Epidermal melanocyte (primary cell): Measurements from ENCODE around the gene NUP37.
"Not testable (repeated sequence)": the region's sequence is repeated elsewhere in the genome, so short reads cannot be mapped to it uniquely, and the experiment has no call there.

Source experiments
- DNase-seq: peaks from one replicate; pipeline ENCODE4 v3.0.0; 2011; ENCODE audit warnings: low spot score; ENCODE audit not compliant: insufficient read length

NUP37 gene

DNA sequence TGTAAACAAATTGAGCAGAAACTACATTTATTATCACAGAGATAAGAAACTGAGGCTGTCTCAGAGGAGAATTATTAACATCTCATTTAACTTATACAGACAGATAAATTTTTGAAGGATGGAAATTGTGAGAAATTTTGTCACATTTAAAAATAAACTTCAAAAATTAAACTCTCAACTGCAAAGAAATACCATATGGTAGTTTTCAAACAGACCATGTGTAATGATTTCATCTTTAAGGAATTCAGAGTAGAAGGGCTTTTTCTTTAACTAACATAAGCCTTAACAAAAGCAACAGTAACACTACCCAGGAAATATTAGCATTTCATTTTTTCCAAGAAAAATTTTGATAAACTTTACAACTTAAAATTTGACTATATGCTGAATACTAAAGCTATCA lies 26.6 kb downstream of the NUP37 start:
- no peak for DNase-seq

DNA sequence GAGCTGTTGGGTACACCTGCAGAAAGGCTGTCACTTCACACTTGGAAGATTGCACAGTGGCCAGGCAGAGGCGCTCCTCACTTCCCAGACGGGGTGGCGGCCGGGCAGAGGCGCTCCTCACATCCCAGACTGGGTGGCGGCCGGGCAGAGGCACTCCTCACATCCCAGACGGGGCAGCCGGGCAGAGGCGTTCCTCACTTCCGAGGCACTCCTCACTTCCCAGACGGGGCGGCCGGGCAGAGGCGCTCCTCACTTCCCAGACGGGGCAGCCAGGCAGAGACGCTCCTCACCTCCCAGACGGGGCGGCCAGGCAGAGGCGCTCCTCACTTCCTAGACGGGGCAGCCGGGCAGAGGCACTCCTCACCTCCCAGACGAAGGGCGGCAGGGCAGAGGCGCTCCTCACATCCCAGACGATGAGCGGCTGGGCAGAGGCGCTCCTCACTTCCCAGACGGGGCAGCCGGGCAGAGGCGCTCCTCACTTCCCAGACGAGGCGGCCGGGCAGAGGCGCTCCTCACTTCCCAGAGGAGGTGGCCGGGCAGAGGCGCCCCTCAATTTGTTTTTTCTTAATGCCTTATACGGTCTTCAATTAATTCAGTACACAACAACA lies 30.6 kb downstream of the NUP37 start:
- not testable (repeated sequence) for DNase-seq

DNA sequence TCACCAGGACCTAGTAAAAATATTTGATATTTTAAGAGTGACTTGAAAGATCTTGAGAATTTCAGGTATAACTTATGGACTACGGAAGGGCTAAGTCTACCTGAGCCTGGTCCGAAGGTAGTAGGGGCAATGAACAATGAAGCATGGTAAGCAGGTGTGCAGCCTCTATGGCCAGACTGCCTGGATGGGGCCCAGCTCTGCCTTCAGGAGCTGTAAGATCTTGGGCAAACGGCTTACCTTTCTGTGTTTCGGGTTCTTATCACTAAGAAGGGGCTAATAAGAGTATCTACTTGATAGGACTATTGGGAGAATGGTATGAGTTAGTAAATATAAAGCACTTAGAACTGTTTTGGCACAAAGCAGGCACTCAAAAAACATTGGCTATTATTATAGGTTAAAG lies 39.1 kb downstream of the NUP37 start:
- DNase-seq, result no peak

DNA sequence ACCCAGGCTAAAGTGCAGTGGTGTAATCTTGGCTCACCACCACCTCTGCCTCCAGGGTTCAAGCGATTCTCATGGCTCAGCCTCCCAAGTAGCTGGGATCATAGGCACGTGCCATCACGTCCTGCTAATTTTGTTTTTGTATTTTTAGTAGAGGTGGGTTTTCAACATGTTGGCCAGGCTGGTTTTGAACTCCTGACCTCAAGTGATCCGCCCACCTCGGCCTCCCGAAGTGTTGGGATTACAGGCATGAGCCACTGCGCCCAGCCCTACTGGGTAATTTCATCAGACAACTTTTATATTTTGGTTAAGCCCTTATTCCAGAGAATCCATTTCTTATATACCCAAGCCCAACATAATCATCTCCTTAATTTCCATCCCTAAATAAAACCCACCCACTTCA lies 47.8 kb downstream of the NUP37 start:
- not testable (repeated sequence) for DNase-seq

DNA sequence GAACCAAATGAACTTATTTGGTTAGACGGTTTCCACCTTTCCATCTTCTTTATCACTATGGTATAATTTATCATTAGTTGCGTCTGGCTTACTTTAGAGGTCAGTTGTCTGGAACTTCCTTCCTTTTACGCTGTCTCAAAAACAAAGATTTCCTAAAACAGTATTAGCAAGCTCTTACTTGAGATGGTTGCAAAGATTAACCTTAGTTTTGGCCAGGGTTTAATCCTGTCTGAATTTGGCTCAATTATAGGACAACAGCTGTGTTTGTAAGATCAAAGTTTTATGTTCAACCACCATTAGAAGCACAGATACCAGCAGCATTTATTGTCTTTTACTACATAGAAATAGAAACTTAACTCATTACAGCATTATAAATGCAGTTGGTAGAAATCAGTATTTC lies 50.2 kb downstream of the NUP37 start:
- DNase-seq, result no peak

DNA sequence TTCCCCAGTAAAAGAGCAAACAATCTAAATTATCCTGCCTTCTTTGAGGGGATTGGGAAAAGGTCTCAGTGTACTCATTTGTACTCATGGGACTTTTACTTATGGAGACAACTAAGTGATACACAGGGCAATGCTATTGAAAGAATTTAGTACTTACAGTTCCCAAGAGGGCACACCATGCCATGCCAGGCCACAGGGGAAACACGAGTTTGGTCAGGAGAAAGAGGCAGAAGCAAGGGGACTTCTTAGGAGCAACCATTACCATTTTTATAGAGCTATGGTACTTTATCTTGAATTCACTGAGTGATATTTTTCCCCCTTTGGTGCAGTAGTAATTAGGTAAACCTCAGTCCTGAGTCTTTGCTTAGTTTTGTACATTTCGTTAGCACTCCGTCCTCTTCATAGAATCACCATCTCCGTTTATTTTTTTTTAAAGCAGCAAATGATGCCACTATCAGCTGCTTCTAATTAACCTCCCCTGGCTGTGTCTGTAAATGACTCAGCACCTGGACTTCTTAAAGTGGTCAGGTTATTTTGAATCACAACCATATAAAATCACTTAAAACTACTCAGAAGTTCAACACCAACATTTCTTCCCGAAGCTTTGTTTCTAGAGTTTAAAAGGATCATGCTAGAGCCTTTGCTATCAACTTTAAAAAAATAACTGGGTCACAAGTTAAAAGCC lies 52.2 kb downstream of the NUP37 start:
- no peak for DNase-seq

DNA sequence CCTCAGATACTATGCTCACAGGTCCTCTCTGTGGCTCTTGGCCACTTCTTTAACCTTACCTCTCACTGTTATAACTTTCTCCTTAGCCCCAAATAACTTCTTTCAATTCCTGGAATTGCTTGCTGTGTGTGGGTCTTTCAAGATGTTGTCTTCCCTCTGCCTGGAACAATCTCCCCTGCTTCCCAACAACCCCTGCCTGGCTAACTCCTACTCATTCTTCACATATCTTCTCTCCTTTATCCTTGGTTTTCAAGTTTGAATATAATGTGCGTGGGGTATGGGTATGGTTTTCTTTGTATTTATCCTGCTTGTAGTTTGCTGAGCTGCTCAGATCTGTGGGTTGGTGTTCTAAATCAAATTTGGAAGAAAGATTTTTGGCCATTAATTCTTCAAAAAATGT lies 55.4 kb downstream of the NUP37 start:
- no peak for DNase-seq

DNA sequence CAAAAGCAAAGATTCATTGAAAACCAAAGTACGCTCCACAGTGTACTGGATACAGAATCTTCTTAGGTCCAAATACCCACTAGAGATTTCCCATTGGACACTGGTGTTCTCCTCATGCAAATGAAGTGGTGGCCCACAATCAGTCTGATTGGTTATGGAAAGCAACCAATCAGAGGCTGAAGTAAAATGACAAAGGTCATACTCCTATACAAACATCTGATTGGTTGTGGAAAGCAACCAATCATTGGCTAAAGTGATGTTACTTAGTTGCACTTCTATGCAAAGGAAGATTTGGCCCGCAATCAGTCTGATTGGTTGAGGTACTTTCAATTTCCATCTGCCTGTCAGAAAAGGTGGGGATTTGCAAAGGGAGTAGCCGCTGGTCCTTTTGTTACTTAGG lies 56.8 kb downstream of the NUP37 start:
- DNase-seq, result no peak

DNA sequence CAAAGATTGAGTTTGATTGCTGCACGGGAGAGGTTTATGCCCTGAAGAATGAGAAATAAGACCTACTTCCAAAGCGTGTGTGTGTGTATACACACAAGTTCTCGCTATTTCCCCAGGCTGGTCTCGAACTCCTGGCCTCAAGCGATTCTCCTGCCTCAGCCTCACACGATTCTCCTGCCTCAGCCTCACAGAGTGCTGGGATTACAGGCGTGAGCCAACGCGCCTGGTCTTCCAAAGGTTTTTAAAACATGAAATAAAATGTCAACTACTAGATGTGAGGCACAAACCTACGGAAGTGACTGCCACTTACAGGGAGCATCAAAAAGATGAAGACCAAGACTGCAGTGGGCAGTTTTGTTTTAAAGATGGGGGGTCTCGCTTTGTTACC lies 57.5 kb downstream of the NUP37 start:
- no peak for DNase-seq

DNA sequence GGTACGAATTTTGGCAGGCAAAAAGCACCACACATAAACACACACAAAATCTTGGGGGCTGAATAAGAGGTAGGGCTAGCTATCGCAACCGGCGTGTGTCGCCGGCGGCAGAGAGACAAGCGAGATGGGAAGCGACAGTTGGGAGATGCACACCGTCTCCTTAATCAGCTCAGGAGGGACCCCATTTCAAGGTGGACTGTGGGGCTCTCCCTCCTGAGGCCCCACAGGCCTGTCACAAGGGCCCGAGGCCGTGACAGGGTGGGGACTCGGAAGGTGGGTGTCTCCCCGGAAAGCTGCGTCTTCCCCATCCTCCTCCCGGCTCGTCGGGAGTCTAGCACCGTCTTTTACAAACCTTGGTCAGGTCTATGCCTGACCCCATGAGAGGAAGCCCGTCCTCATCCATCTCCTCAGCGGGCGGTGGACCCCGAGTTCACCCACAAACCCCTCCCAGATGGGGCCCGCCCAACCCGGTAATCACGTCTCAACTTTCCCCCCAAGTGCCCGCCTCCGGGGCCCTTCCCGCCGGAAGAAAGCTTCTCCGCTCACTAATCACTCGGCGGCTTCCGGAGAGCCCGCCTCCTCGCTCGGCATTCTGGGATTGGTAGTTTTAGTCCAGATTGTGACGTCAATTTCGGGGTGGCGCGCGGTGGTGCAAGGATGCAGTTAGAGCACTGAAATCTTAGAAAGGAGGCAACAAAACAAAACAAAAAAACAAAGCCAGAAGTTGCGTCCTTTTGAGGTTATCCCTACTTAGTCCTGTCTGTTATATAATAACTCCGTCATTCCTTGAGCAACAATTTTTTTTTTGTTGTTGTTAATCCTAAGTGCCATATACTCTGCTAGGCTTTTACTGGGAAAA lies 58.1 kb downstream of the NUP37 start, which contains the start of gene WASHC3:
WASHC3 (minus strand) TSS at position 432 of the 859 bp plus-strand sequence; CDS start at position 403, 29 bp downstream.
- DNase-seq, result peak; percentile 77

DNA sequence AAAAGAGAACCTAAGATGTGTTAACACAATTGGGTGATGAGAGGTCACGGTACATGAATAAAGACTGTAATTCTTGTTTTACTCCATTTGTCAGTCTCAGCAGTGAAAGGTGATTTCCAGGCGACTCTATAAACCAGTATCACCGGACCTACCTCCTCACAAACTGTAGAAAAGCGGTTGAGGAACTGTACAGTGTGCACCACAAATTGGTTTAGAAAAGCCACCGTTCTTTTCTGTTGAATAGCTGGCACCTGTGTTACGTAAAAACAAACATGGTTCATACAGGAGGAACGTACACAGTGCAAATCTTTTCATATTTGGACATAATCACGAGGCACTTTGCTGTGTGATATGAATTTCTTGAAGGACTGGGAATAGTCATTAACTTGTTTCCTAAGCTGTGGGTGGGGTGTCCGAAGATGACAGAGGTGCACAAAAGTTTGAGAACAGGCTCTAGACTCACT lies 58.8 kb downstream of the NUP37 start:
- no peak for DNase-seq

DNA sequence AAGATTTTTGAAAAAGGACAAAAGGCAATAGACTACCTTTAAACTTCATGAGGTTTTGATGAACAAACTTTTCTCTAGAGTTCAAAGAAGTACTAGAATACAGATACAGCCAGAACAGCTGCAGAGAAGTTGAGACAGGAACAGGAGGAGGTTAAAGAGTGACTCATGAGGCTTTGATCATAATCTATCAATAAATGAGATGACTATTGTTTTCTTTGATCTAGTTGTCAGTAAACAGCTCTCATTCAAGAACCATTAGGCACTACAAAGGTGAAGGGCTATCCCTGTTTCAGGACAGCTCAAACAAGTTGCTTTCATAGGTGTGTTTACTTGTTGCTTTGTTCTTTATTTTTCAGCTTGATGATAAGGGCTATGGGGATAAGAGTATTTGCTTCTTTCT lies 60.6 kb downstream of the NUP37 start:
- DNase-seq, result no peak

DNA sequence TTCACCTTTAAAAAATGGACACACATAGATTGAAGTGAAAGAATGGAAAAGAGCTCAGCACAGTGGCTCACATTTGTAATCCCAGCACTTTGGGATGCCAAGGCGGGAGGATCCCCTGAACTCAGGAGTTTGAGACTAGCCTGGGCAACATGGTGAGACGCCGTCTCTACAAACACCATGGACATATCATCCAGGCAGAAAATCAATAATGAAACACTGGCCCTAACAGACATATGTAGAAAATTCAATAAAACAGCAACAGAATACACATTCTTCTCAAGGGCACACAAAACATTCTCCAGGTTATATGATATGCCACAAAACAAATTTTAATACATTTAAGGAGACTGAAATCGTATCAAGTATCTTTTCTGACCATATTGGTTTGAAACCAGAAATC lies 65.6 kb downstream of the NUP37 start:
- DNase-seq, result no peak

DNA sequence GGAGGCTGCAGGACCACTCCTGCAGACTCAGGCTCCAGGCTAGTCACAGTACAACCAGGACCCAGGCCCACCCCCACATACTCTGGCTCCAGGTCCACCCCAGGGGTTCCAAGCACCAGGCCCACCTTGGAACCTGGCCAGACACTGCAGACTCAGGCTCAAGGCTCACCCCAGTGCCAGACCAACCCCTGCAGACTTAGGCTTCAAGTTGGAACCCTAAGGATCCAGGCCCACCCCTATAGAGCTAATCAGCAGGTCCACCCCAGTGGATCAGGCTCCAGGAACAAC lies 66.9 kb downstream of the NUP37 start:
- no peak for DNase-seq

DNA sequence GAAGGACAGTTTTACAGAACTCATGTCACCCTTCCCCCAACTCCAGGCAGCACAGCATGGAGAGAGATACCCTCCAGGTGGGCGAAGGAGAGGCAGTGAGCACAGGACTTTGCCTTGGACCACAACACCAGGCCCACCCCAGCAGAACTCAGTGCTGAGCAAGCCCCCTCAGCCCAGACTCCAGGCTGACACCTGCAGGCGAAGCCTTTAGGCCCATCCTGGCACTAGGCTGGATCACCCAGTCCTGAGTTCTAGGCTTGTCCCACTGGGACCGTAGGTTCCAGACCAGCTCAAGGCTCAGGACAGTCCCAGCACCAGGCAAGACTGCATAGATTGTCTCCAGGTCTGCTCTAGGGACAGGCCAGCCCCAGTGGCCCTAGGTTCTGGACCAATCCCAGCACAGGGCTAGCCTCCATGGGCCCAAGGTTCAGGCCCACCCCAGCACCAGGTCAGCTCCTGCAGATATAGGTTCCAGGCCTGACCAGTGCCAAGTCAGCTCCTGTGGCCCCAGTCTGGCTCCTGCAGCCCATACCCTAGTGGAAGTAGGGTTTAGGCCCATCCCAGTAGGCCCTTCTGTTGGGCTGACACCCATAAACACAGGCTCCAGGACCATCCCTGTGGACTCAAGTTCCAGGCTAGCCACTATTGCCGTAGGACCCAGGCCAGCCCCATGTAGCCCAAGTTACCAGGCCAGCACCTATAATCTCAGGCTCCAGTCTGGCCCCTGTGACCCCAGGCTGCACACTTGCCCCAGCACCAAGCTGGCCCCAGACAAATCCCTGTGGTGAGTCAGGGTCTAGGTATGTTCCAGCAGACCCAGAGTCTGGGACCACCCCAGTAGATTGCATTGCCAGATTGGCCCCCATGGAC lies 67.5 kb downstream of the NUP37 start:
- no peak for DNase-seq

DNA sequence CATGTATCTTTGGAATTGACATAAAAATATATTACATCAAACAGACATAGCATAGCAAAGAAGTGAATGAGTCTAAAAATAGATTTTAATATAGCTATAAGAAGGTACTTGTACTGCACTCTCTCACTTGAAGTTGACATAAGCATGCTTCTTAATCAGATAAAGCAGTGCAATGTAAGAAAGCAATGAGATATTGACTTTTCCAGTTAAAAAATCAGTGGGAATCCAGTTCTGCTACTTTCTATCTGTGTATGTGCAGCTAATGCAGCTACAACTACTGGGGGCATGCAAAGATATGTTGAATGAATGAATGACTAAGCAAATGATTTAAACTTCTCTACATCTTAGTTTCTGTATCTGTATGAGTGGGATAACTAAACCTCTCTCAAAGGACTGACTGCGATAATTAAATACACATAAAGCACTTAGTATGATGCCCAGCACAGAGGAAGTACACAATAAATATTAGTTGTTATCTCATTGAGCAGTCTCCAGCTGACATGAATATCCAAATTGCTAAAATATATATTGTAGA lies 68.4 kb downstream of the NUP37 start:
- DNase-seq, result no peak

DNA sequence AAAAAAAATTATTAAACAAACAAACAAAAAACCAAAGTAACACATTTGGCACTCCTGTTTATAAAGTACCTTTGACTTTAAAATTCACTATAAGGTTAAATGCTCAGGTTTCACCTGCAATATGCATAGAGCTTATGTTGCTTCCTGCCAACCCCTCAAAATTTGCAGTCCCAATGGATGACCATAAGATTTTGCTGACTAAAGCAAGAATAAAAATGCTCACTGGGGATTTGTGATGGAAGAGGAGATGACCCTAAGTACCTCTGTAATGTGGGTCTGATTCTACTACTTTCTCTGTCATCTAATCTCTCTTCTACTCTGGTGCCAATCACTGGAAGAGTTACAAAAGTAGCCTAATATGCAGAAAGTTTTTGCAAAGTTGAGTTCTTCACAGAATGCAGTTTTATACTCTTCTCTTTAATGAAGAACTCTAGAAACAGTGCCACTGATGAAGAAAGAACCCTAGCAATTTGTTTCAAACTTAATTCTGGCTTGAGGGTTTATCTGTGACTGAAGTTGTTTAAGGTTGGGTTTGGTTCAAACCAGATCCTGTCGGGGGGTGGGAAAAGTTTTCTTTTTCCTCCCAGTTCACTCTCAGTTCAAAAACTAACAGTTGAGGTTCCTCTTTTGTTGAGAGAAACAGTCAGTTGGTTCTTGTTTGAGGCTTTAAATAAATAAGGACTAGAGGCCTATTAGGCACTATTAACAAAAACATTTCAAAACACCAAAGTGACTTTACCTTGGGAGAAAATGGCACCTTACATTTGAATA lies 69.1 kb downstream of the NUP37 start:
- no peak for DNase-seq

DNA sequence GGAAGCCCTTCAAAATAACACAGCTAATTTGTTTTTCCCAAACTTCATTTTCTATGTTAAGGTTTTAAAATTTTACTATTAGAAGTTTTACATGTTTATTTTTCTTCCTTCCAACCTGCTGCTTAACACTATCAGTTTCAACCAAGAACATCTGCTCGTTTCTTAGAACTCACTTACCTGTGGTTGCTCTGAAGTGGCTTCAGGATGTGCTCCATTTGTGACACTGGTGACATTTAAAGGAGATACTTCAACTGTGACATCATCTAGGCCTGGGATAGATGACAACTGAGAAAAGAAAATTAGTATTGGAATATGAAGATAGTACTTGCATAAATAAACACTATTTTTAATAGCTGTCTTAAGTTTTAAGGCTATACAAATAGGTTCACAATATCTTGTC lies 76.0 kb downstream of the NUP37 start:
- no peak for DNase-seq

DNA sequence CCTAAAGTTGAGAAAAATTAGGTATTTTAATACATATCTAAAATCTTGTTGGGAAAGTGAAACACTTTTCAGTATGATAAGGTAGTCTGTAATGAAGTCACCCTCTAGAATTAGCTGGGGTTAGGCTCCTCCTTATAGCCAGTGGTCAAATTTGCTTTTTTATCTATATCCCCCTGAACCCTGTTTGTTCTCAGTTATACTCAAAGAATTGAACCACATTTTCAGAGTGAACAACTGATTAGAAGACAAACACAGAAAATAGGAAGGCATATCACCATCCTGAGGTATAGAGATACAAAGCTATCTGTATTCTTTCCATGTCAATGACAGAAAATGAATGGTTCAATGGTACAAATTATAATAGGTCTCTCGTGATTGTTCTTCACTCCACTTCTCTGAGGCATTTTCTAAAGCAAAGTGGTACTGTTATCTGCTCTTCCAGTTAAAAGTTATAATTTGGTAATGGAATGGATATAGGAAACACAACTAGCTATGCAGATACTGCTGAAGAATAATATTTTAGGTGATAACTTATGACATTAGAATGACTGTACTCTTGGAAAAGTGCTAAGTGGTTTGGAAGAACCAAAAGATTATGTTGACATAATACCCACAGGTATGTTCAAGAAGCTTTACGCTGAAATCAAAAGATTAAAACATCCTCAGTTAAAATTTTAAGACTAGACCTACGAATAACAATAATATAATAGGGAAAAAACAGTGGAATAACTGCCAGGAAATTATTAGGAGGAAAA lies 85.7 kb downstream of the NUP37 start:
- no peak for DNase-seq

DNA sequence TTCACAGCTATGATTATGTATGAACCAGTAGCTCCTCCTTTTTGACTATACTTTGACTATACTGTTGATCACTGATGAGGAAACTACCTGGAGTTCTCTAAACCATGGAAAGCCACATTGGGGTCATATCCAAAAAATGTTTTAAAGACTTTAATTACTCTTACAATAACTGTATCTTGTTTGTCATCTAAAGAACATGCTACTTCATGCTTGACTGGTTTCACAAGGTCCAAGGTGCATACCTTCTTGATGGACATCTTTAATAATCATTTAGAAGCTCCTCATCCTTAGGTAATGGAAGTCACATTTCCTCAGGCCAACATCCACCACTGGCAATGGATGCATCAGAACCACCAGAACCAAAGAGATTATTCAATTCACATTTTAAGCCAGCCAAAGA lies 88.1 kb downstream of the NUP37 start:
- no peak for DNase-seq
